Neural crest cell (in vitro differentiated cells): Measurements from ENCODE around the gene RASAL2. TPM values are rescaled to one million over a fixed set of nuclear protein-coding genes. Genes with fewer than 3 reads are reported as not detected.
A peak's percentile ranks its signal among the peaks of the same experiment; 100 is the strongest.
"Not testable (repeated sequence)": the region's sequence is repeated elsewhere in the genome, so short reads cannot be mapped to it uniquely, and the experiment has no call there.

Experiments
- DNase-seq: peaks from one replicate; pipeline ENCODE4 v3.0.0; 2021; ENCODE audit warnings: low read depth, mixed read lengths, low spot score
- H3K27ac Mint-ChIP-seq: one replicate; pipeline ENCODE4 v1.8.0; 2021; ENCODE audit warnings: mild to moderate bottlenecking, mixed read lengths; ENCODE audit not compliant: unreplicated experiment
- H3K27me3 Mint-ChIP-seq: 2 replicates; pipeline ENCODE4 v1.8.0; 2021; ENCODE audit warnings: low read depth, mild to moderate bottlenecking, mixed read lengths
- H3K36me3 Mint-ChIP-seq: 2 replicates; pipeline ENCODE4 v1.8.0; 2021; ENCODE audit warnings: low read depth, mild to moderate bottlenecking, mixed read lengths
- H3K4me1 Mint-ChIP-seq: 2 replicates; pipeline ENCODE4 v1.8.0; 2021; ENCODE audit warnings: mixed read lengths
- H3K4me3 Mint-ChIP-seq: one replicate; pipeline ENCODE4 v1.8.0; 2021; ENCODE audit warnings: mild to moderate bottlenecking, mixed read lengths
- H3K9me3 Mint-ChIP-seq: 2 replicates; pipeline ENCODE4 v1.8.0; 2021; ENCODE audit warnings: mixed read lengths
- total RNA-seq: library from RNA; stranded (reverse); gene quantifications from 2 replicates; pipeline ENCODE4 v1.2.1, GENCODE V29; 2021
- TF ChIP-seq, protein P1 (sequence below): fragments of 200-600 bp; sonication (generic); conservative IDR thresholded peaks from 2 replicates; pipeline ENCODE4 v1.5.0; 2021; ENCODE audit warnings: antibody characterized with exemption, mild to moderate bottlenecking

The RASAL2 gene
- total RNA-seq, 1 donor from 2014 or later, result 20.9 TPM

DNA sequence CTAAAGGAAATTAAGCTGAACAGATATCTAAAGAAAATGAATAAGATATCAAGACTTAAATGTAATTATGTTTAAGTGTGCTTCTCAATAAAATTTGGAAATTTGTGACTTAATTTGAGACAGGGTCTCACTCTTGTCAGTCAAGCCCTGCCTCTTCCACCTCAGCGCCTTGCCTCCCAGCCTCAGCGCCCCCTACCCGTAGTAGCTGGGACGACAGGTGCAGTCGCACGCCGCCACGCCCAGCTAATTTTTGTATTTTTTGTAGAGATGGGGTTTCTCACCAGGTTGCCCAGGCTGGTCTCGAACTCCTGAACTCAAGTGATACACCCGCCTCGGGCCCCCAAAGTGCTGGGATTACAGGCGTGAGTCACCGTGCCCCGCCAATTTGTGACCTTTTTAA, 285.9 kb downstream of the RASAL2 start:
- H3K9me3 Mint-ChIP-seq, result no peaks in the 10 kb centered on the region
- no peak overlapping the region for H3K4me3 Mint-ChIP-seq
- H3K27me3 Mint-ChIP-seq, result no peaks in the 10 kb centered on the region
- H3K36me3 Mint-ChIP-seq, result peaks cover 2% of the 10 kb centered on the region
- no peak overlapping the region for H3K27ac Mint-ChIP-seq
- TF ChIP-seq, protein P1, sequence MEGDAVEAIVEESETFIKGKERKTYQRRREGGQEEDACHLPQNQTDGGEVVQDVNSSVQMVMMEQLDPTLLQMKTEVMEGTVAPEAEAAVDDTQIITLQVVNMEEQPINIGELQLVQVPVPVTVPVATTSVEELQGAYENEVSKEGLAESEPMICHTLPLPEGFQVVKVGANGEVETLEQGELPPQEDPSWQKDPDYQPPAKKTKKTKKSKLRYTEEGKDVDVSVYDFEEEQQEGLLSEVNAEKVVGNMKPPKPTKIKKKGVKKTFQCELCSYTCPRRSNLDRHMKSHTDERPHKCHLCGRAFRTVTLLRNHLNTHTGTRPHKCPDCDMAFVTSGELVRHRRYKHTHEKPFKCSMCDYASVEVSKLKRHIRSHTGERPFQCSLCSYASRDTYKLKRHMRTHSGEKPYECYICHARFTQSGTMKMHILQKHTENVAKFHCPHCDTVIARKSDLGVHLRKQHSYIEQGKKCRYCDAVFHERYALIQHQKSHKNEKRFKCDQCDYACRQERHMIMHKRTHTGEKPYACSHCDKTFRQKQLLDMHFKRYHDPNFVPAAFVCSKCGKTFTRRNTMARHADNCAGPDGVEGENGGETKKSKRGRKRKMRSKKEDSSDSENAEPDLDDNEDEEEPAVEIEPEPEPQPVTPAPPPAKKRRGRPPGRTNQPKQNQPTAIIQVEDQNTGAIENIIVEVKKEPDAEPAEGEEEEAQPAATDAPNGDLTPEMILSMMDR, result peak; percentile 57
- DNase-seq, result peak; percentile 28
- peaks cover 5% of the 10 kb centered on the region for H3K4me1 Mint-ChIP-seq

DNA sequence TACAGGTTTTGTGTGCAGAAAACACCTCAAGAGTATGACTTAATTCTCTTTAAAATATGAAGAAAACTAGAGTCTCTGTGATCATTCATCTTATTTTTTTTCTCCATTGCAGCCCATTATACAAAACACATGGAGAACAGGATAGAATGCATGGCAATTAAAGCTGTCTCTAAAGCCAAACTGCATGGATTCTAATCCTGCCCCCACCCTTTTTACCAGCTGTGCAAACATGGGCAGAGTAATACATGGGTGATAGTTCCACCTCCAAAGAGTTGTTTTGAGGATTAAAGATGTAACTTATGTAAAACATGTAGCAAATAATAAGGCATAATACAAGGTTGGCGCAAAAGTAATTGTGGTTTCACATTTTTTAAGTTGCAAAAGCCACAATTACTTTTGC, 288.5 kb downstream of the RASAL2 start:
- H3K27me3 Mint-ChIP-seq, result no peaks in the 10 kb centered on the region
- DNase-seq, result no peak
- H3K4me1 Mint-ChIP-seq, result peaks cover 5% of the 10 kb centered on the region
- no peaks in the 10 kb centered on the region for H3K9me3 Mint-ChIP-seq
- TF ChIP-seq, protein P1, result no peak
- no peak overlapping the region for H3K27ac Mint-ChIP-seq
- H3K36me3 Mint-ChIP-seq, result peaks cover 2% of the 10 kb centered on the region
- no peak overlapping the region for H3K4me3 Mint-ChIP-seq

DNA sequence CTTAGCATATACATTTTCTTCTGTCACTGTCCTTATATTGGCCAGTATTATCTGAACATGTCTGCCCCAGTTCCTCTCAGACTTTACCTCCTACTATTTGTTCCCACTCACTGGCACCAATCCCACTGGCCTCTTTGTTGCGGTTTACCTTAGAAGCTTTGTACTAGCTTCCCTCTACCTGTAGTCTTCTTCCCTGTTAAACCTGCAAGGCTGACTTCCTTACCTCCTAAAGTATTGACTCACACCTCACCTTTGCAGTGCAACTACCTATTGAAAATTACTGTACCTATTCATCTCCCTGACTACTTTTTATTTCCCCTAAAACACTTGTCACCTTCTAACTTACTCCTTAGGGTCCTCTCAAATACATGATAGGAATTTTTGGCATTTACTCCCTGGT, 291.8 kb downstream of the RASAL2 start:
- peaks cover 16% of the 10 kb centered on the region for H3K4me1 Mint-ChIP-seq
- H3K9me3 Mint-ChIP-seq, result no peaks in the 10 kb centered on the region
- no peak overlapping the region for H3K4me3 Mint-ChIP-seq
- no peaks in the 10 kb centered on the region for H3K36me3 Mint-ChIP-seq
- TF ChIP-seq, protein P1, result no peak
- no peak overlapping the region for H3K27ac Mint-ChIP-seq
- no peaks in the 10 kb centered on the region for H3K27me3 Mint-ChIP-seq
- DNase-seq, result no peak

DNA sequence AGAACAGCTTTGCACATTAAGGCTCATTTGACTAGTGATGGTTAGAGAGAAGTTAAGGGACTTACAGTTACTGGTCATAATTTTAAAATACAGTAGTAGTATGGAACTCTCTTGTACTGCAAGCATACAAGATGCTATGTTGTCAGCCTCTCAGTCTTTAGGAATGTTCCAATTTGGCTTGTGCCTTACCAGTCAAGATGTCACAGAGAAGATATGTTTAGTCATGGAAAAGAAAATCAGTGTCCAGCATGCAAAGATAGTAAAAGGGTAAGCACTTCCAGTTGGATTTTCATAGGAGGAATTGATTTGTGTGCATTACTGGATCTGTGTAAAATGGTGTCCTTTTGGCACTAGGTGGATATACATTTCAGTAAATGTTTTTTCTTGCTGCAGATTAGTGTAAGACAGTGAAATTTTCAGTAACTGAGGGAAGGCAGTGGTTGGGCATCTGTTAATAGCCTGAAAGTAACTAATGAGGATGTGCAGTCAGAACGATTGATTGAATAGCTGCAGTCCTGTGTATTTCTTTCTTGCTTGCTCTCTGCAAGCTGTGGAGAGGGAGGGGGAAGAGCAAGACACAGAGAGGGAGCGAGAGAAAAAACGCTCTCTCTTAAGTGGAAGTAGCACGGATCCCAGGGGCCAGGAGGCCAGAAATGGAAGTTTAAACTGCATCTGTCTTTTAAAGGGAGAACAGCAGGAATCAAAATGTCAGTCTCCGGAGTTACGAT, 294.7 kb downstream of the RASAL2 start:
- TF ChIP-seq, protein P1, result no peak
- H3K4me1 Mint-ChIP-seq, result peaks cover 13% of the 10 kb centered on the region
- no peak for DNase-seq
- H3K9me3 Mint-ChIP-seq, result no peaks in the 10 kb centered on the region
- peak overlapping the region; percentile 52 for H3K27ac Mint-ChIP-seq
- H3K27me3 Mint-ChIP-seq, result no peaks in the 10 kb centered on the region
- peaks cover 3% of the 10 kb centered on the region for H3K36me3 Mint-ChIP-seq
- no peak overlapping the region for H3K4me3 Mint-ChIP-seq

DNA sequence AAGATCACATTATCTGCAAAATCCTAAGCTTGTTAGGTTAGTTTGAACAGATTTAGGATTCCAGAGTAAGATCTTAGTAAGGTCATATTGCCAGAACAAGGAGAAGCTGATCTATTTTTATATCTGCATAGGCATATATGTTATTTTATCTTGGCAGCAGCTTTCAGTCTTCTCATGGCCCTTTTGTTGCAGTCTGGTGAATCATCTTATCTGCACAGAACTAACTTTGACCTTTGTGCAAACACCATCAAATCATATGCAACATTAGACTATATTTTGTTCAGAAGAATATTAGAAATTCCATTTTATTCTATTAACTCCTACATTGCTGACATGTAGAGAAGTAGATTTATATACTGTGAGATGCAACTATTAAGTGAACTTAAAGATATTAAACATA, 295.5 kb downstream of the RASAL2 start:
- H3K4me3 Mint-ChIP-seq, result no peak overlapping the region
- peaks cover 3% of the 10 kb centered on the region for H3K36me3 Mint-ChIP-seq
- H3K9me3 Mint-ChIP-seq, result no peaks in the 10 kb centered on the region
- DNase-seq, result no peak
- TF ChIP-seq, protein P1, result no peak
- H3K4me1 Mint-ChIP-seq, result peaks cover 11% of the 10 kb centered on the region
- no peaks in the 10 kb centered on the region for H3K27me3 Mint-ChIP-seq
- no peak overlapping the region for H3K27ac Mint-ChIP-seq

DNA sequence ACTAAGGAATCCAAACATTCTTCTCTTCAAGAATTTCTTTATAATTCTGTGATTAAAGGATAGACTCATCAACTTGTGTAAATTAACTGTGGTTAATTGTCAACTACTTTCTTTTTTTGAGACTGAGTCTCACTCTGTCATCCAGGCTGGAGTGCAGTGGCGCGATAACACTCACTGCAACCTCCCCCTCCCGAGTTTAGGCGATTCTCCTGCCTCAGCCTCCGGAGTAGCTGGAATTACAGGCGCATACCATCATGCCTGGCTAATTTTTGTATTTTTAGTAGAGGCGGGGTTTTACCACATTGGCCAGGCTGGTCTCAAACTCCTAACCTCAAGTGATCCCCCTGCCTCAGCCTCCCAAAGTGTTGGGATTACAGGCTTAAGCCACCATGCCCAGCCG, 296.4 kb downstream of the RASAL2 start:
- H3K27ac Mint-ChIP-seq, H3K4me3 Mint-ChIP-seq, H3K27me3 Mint-ChIP-seq, DNase-seq, H3K36me3 Mint-ChIP-seq, H3K9me3 Mint-ChIP-seq: not testable (repeated sequence)
- peaks cover 17% of the 10 kb centered on the region for H3K4me1 Mint-ChIP-seq
